ENCODE results near the gene GADL1. TPM values are rescaled to one million over a fixed set of nuclear protein-coding genes. Genes with fewer than 3 reads are reported as not detected.

Gene GADL1
- total RNA-seq, 4 donors from 2014 or later, result 0.13 to 0.55 (median 0.42) TPM

- Histone ChIP-seq H3K4me3 (no peak overlapping the region), H3K9me3 (no peaks in the 10 kb centered on the region), H3K27me3 (no peaks in the 10 kb centered on the region), H3K27ac (no peak overlapping the region), H3K36me3 (peaks cover 0 to 8% of the 10 kb centered on the region in 2 donors), H3K4me1 (peaks cover 25 to 34% of the 10 kb centered on the region in 2 donors)
- in situ Hi-C loops (cut with MboI; ENCODE audit: low sequenced_read_pairs in 4 of 4), result loop anchor here in 3 of 4 donors (10.0 to 25.0 kb wide), 4 partner anchors 178 to 653 kb away; no protein-coding TSS in a partner anchor
- intact Hi-C loops (cut with DNase I; ENCODE audit: low total_unique reads), result loop anchor here (10.0 kb wide), 3 partner anchors 175 to 485 kb away; no protein-coding TSS in a partner anchor
- no peak for ATAC-seq
- TF ChIP-seq POLR2A (IDR thresholded peaks at IDR 0.05), result no peak
- no peak for DNase-seq
These were observed 204.3 kb downstream of the GADL1 start for GRCh38 chr3:30690199-30690598.

- H3K36me3 ChIP-seq, result peaks cover 0 to 8% of the 10 kb centered on the region in 2 donors
- no peaks in the 10 kb centered on the region for H3K9me3 ChIP-seq
- DNase-seq (no peak), ATAC-seq (no peak)
- no peak for TF ChIP-seq POLR2A (IDR thresholded peaks at IDR 0.05)
- no peak for TF ChIP-seq CTCF (IDR thresholded peaks at IDR 0.05 in 4 of 5, conservative IDR thresholded peaks at IDR 0.05 in 1 of 5)
- H3K4me1 ChIP-seq, result peaks cover 28 to 35% of the 10 kb centered on the region in 2 donors
- H3K27me3 ChIP-seq, result no peaks in the 10 kb centered on the region
- H3K4me3 ChIP-seq, result no peak overlapping the region
- intact Hi-C loops (cut with DNase I; ENCODE audit: low total_unique reads) (no loop called here), in situ Hi-C loops (cut with MboI; ENCODE audit: low sequenced_read_pairs in 4 of 4) (loop anchor here in 2 of 4 donors (25.0 kb wide), 2 partner anchors 177 to 652 kb away; no protein-coding TSS in a partner anchor)
- peak overlapping the region; percentile 11 to 58 (median 54) for H3K27ac ChIP-seq
These were observed 205.5 kb downstream of the GADL1 start for GRCh38 chr3:30688776-30689641.

- no peaks in the 10 kb centered on the region for H3K27me3 ChIP-seq
- peaks cover 30 to 43% of the 10 kb centered on the region in 2 donors for H3K4me1 ChIP-seq
- H3K4me3 ChIP-seq, result no peak overlapping the region
- DNase-seq (no peak), ATAC-seq (no peak)
- in situ Hi-C loops (cut with MboI; ENCODE audit: low sequenced_read_pairs in 4 of 4) (loop anchor here in 2 of 4 donors (25.0 kb wide), 2 partner anchors 176 to 651 kb away; no protein-coding TSS in a partner anchor), intact Hi-C loops (cut with DNase I; ENCODE audit: low total_unique reads) (no loop called here)
- peak overlapping the region in 2 of 4 donors; percentile 53 to 56 for H3K27ac ChIP-seq
- peaks cover 0 to 8% of the 10 kb centered on the region in 2 donors for H3K36me3 ChIP-seq
- TF ChIP-seq CTCF (IDR thresholded peaks at IDR 0.05 in 4 of 5, conservative IDR thresholded peaks at IDR 0.05 in 1 of 5) (no peak), POLR2A (IDR thresholded peaks at IDR 0.05) (no peak)
- no peaks in the 10 kb centered on the region for H3K9me3 ChIP-seq
These were observed 206.4 kb downstream of the GADL1 start for GRCh38 chr3:30687930-30688570.

- Histone ChIP-seq H3K27ac (no peak overlapping the region), H3K9me3 (no peaks in the 10 kb centered on the region), H3K27me3 (no peaks in the 10 kb centered on the region), H3K36me3 (no peaks in the 10 kb centered on the region), H3K4me1 (peaks cover 36 to 54% of the 10 kb centered on the region in 2 donors), H3K4me3 (no peak overlapping the region)
- in situ Hi-C loops (cut with MboI; ENCODE audit: low sequenced_read_pairs in 4 of 4) (loop anchor here in 2 of 4 donors (25.0 kb wide), 2 partner anchors 174 to 649 kb away; no protein-coding TSS in a partner anchor), intact Hi-C loops (cut with DNase I; ENCODE audit: low total_unique reads) (no loop called here)
- ATAC-seq (no peak), DNase-seq (no peak)
- TF ChIP-seq CTCF (IDR thresholded peaks at IDR 0.05 in 4 of 5, conservative IDR thresholded peaks at IDR 0.05 in 1 of 5) (no peak), POLR2A (IDR thresholded peaks at IDR 0.05) (no peak)
These were observed 207.7 kb downstream of the GADL1 start for GRCh38 chr3:30686799-30687198.

- in situ Hi-C loops (cut with MboI; ENCODE audit: low sequenced_read_pairs in 4 of 4), result loop anchor here in 2 of 4 donors (25.0 kb wide), 2 partner anchors 174 to 649 kb away; no protein-coding TSS in a partner anchor
- no peak for DNase-seq
- Histone ChIP-seq H3K27ac (no peak overlapping the region), H3K4me3 (no peak overlapping the region), H3K36me3 (no peaks in the 10 kb centered on the region), H3K27me3 (no peaks in the 10 kb centered on the region), H3K9me3 (no peaks in the 10 kb centered on the region), H3K4me1 (peaks cover 36 to 60% of the 10 kb centered on the region in 2 donors)
- ATAC-seq, result no peak
- intact Hi-C loops (cut with DNase I; ENCODE audit: low total_unique reads), result no loop called here
- TF ChIP-seq CTCF (IDR thresholded peaks at IDR 0.05 in 4 of 5, conservative IDR thresholded peaks at IDR 0.05 in 1 of 5) (no peak), POLR2A (IDR thresholded peaks at IDR 0.05) (no peak)
These were observed 208.3 kb downstream of the GADL1 start for GRCh38 chr3:30686176-30686575.

Data from gastrocnemius medialis (tissue), 4 donors.